Activated B cell treated with CpG ODN at 0.5 μM for 24 hours (primary cell): Measurements from ENCODE around the gene TENM4. TPM values are rescaled to one million over a fixed set of nuclear protein-coding genes. Genes with fewer than 3 reads are reported as not detected.

Experiments used
- ATAC-seq: fragments of 200-7000 bp; cut with Tn5 transposase; one replicate; pipeline ENCODE4 v1.10.0; 2021; ENCODE audit warnings: low read depth, mild to moderate bottlenecking, moderate library complexity
- CTCF ChIA-PET: fragments of 350-600 bp; sonication (Branson Sonifier 250); formaldehyde crosslinking; loops from one replicate; lab custom pipeline; 2021; ENCODE audit warnings: antibody characterized with exemption; lab: Charles Lee
- POLR2A ChIA-PET: fragments of 350-600 bp; sonication (Branson Sonifier 250); formaldehyde crosslinking; loops from one replicate; lab custom pipeline; 2021; ENCODE audit warnings: antibody characterized with exemption; lab: Charles Lee
- DNase-seq: peaks from one replicate; pipeline ENCODE4 v3.0.0; 2022
- H3K27ac Mint-ChIP-seq: one replicate; pipeline ENCODE4 v1.8.0; 2020; ENCODE audit warnings: mixed read lengths
- H3K27me3 Mint-ChIP-seq: one replicate; pipeline ENCODE4 v1.8.0; 2021; ENCODE audit warnings: mixed read lengths
- H3K36me3 Mint-ChIP-seq: one replicate; pipeline ENCODE4 v1.8.0; 2021; ENCODE audit warnings: low read depth, mixed read lengths
- H3K4me1 Mint-ChIP-seq: one replicate; pipeline ENCODE4 v1.8.0; 2021; ENCODE audit warnings: mixed read lengths
- H3K4me3 Mint-ChIP-seq: one replicate; pipeline ENCODE4 v1.8.0; 2020; ENCODE audit warnings: mild to moderate bottlenecking, mixed read lengths
- H3K9me3 Mint-ChIP-seq: one replicate; pipeline ENCODE4 v1.8.0; 2020; ENCODE audit warnings: mixed read lengths
- intact Hi-C: fragments of 100-400 bp; cut with micrococcal nuclease; formaldehyde crosslinking; loops from one replicate; pipeline ENCODE4 v1.15.1; 2024
- total RNA-seq: library from RNA; stranded (reverse); gene quantifications from 2 replicates; pipeline ENCODE4 v1.2.3, GENCODE V29; 2022
- TF ChIP-seq, protein P1 (sequence below): fragments of 200-600 bp; IDR thresholded peaks from one replicate; pipeline ENCODE4 v1.8.0; 2022; ENCODE audit warnings: antibody characterized with exemption, mild to moderate bottlenecking

Gene TENM4
- total RNA-seq, 1 donor from 2014 or later, result 2.4 TPM

DNA sequence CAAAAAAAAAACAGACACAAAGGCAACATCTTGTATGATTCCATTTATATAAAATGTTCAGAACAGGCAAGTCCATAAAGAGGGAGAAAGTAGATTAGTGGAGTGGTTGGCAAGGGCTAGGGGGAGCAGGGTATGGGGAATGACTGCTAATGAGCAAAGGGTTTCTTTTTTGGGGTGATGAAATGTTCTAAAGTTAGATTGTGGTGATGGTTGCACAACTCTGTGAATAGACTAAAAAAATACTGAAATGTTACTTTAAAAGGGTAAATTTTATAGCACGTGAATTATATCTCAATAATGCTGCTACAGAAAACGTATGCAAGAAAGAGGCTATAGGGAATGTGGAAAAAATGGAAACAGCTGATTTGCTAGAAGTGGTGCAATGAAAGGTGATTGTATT lies 155.1 kb downstream of the TENM4 start:
- no peaks in the 10 kb centered on the region for H3K4me1 Mint-ChIP-seq
- ATAC-seq, result no peak
- no peak for DNase-seq
- TF ChIP-seq, protein P1, sequence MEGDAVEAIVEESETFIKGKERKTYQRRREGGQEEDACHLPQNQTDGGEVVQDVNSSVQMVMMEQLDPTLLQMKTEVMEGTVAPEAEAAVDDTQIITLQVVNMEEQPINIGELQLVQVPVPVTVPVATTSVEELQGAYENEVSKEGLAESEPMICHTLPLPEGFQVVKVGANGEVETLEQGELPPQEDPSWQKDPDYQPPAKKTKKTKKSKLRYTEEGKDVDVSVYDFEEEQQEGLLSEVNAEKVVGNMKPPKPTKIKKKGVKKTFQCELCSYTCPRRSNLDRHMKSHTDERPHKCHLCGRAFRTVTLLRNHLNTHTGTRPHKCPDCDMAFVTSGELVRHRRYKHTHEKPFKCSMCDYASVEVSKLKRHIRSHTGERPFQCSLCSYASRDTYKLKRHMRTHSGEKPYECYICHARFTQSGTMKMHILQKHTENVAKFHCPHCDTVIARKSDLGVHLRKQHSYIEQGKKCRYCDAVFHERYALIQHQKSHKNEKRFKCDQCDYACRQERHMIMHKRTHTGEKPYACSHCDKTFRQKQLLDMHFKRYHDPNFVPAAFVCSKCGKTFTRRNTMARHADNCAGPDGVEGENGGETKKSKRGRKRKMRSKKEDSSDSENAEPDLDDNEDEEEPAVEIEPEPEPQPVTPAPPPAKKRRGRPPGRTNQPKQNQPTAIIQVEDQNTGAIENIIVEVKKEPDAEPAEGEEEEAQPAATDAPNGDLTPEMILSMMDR, result no peak
- H3K9me3 Mint-ChIP-seq, result peaks cover 6% of the 10 kb centered on the region
- H3K36me3 Mint-ChIP-seq, result no peaks in the 10 kb centered on the region
- intact Hi-C loops, result no loop called here
- no peak overlapping the region for H3K4me3 Mint-ChIP-seq
- no peak overlapping the region for H3K27ac Mint-ChIP-seq
- POLR2A ChIA-PET, result no interaction called here
- CTCF ChIA-PET, result no interaction called here
- no peaks in the 10 kb centered on the region for H3K27me3 Mint-ChIP-seq

- DNase-seq, result no peak
- Mint-ChIP-seq H3K36me3 (no peaks in the 10 kb centered on the region), H3K4me1 (no peaks in the 10 kb centered on the region), H3K4me3 (no peak overlapping the region), H3K27ac (no peak overlapping the region), H3K27me3 (no peaks in the 10 kb centered on the region), H3K9me3 (no peaks in the 10 kb centered on the region)
- ChIA-PET POLR2A (no interaction called here), CTCF (no interaction called here)
- TF ChIP-seq, protein P1, result no peak
- ATAC-seq, result no peak
- intact Hi-C loops, result no loop called here
Observed at GRCh38 chr11:79276736-79277325, 164.0 kb downstream of the TENM4 start.

DNA sequence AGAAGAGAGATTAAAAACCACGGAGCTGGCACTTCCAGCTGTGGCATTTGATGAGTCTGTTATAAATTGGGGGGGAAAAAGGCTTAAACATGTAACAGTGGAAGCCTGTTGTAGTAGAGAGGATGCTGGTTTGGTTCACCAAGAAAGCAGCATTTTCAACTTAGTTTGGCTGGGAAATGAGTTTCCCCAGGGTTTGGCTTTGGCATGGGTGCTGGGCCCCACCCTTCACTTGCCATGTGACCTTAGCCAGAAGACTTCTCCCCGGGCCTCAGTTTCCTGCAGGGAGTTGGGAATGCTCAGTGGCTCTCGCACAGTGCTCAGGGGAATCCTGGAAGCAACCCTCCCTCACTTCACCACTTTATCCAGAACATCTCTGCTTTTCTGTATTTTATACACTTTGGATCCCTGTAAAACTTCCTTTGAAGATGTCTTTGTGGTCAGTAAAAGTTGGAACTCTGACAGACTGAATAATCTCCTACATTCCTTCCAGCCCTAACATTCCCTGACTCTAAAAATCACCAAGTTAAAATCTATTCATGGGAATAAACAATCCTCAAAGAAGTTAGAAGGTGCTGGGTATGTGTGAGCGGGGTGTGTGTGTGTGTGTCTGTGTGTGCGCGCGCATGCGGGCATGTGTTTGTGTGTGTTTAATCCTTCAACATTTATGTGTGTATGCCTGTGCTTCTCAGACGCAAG lies 166.0 kb downstream of the TENM4 start:
- no peak for ATAC-seq
- intact Hi-C loops, result no loop called here
- H3K27ac Mint-ChIP-seq, result no peak overlapping the region
- no peak overlapping the region for H3K4me3 Mint-ChIP-seq
- no peaks in the 10 kb centered on the region for H3K9me3 Mint-ChIP-seq
- TF ChIP-seq, protein P1, result no peak
- ChIA-PET POLR2A (no interaction called here), CTCF (no interaction called here)
- no peaks in the 10 kb centered on the region for H3K36me3 Mint-ChIP-seq
- no peaks in the 10 kb centered on the region for H3K4me1 Mint-ChIP-seq
- no peaks in the 10 kb centered on the region for H3K27me3 Mint-ChIP-seq
- DNase-seq, result no peak

GRCh38 chr11:79273781-79274180 lies 167.0 kb downstream of the TENM4 start:
- ATAC-seq (no peak), DNase-seq (no peak)
- no peak overlapping the region for H3K27ac Mint-ChIP-seq
- H3K4me3 Mint-ChIP-seq, result no peak overlapping the region
- TF ChIP-seq, protein P1, result no peak
- intact Hi-C loops, result no loop called here
- POLR2A ChIA-PET, result no interaction called here
- CTCF ChIA-PET, result no interaction called here
- H3K4me1 Mint-ChIP-seq, result no peaks in the 10 kb centered on the region
- no peaks in the 10 kb centered on the region for H3K36me3 Mint-ChIP-seq
- H3K27me3 Mint-ChIP-seq, result no peaks in the 10 kb centered on the region
- no peaks in the 10 kb centered on the region for H3K9me3 Mint-ChIP-seq

GRCh38 chr11:79269611-79270307 lies 171.1 kb downstream of the TENM4 start:
- no peaks in the 10 kb centered on the region for H3K36me3 Mint-ChIP-seq
- H3K27me3 Mint-ChIP-seq, result no peaks in the 10 kb centered on the region
- no peak overlapping the region for H3K27ac Mint-ChIP-seq
- TF ChIP-seq, protein P1, result no peak
- DNase-seq, result no peak
- intact Hi-C loops, result no loop called here
- ATAC-seq, result no peak
- H3K4me1 Mint-ChIP-seq, result no peaks in the 10 kb centered on the region
- H3K4me3 Mint-ChIP-seq, result no peak overlapping the region
- H3K9me3 Mint-ChIP-seq, result no peaks in the 10 kb centered on the region
- ChIA-PET POLR2A (no interaction called here), CTCF (no interaction called here)
